Glutamatergic neuron (in vitro differentiated cells): ENCODE data around the gene BIN1. TPM values are rescaled to one million over a fixed set of nuclear protein-coding genes. Genes with fewer than 3 reads are reported as not detected.

Experiments used
- DNase-seq: peaks from one replicate; pipeline ENCODE4 v3.0.0; 2022
- H3K27ac Mint-ChIP-seq: one replicate; pipeline ENCODE4 v1.8.0; 2020; ENCODE audit warnings: mild to moderate bottlenecking, mixed read lengths, inconsistent platforms; ENCODE audit not compliant: unreplicated experiment
- H3K27me3 Mint-ChIP-seq: one replicate; pipeline ENCODE4 v1.8.0; 2020; ENCODE audit warnings: mild to moderate bottlenecking, moderate library complexity, mixed read lengths, inconsistent platforms; ENCODE audit not compliant: unreplicated experiment
- H3K36me3 Mint-ChIP-seq: one replicate; pipeline ENCODE4 v1.8.0; 2020; ENCODE audit warnings: mild to moderate bottlenecking, mixed read lengths, inconsistent platforms; ENCODE audit not compliant: unreplicated experiment
- H3K4me1 Mint-ChIP-seq: one replicate; pipeline ENCODE4 v1.8.0; 2020; ENCODE audit warnings: mild to moderate bottlenecking, low read depth, mixed read lengths, inconsistent platforms; ENCODE audit not compliant: unreplicated experiment
- H3K4me3 Mint-ChIP-seq: one replicate; pipeline ENCODE4 v1.8.0; 2020; ENCODE audit warnings: mild to moderate bottlenecking, mixed read lengths, inconsistent platforms; ENCODE audit not compliant: unreplicated experiment
- H3K9me3 Mint-ChIP-seq: one replicate; pipeline ENCODE4 v1.8.0; 2020; ENCODE audit warnings: mild to moderate bottlenecking, moderate library complexity, mixed read lengths, inconsistent platforms; ENCODE audit not compliant: unreplicated experiment
- CTCF ChIP-seq: fragments of 200-600 bp; sonication (generic); IDR thresholded peaks from one replicate; pipeline ENCODE4 v1.5.0; 2021; ENCODE audit not compliant: partially characterized antibody, unreplicated experiment
- total RNA-seq: library from RNA; stranded (reverse); fragmentation: NEBNext Ultra II Directional; extraction: Animal tissue kit (Norgen Biotek cat#: 25700); gene quantifications from one replicate; pipeline ENCODE4 v1.2.1, GENCODE V29; 2021; ENCODE audit not compliant: unreplicated experiment

BIN1 gene
- total RNA-seq, 1 donor from 2014 or later = 176 TPM

GRCh38 chr2:127080226-127080937 is 26.6 kb downstream of the BIN1 start:
- no peak for TF ChIP-seq CTCF
- no peak for DNase-seq
- H3K36me3 Mint-ChIP-seq = no peaks in the 10 kb centered on the region
- no peak overlapping the region for H3K4me3 Mint-ChIP-seq
- peak overlapping the region; percentile 23 for H3K27ac Mint-ChIP-seq
- peaks cover 13% of the 10 kb centered on the region for H3K9me3 Mint-ChIP-seq
- peaks cover 9% of the 10 kb centered on the region for H3K27me3 Mint-ChIP-seq
- H3K4me1 Mint-ChIP-seq = peaks cover 32% of the 10 kb centered on the region

- H3K4me3 Mint-ChIP-seq = no peak overlapping the region
- no peak for TF ChIP-seq CTCF
- H3K4me1 Mint-ChIP-seq = peaks cover 30% of the 10 kb centered on the region
- no peak for DNase-seq
- no peaks in the 10 kb centered on the region for H3K36me3 Mint-ChIP-seq
- H3K9me3 Mint-ChIP-seq = peaks cover 14% of the 10 kb centered on the region
- H3K27ac Mint-ChIP-seq = peak overlapping the region; percentile 73
- peaks cover 9% of the 10 kb centered on the region for H3K27me3 Mint-ChIP-seq
Measured at GRCh38 chr2:127079358-127079920, 27.5 kb downstream of the BIN1 start.

- Mint-ChIP-seq H3K36me3 (no peaks in the 10 kb centered on the region), H3K9me3 (peaks cover 15% of the 10 kb centered on the region), H3K27me3 (peaks cover 9% of the 10 kb centered on the region), H3K27ac (peak overlapping the region; percentile 73), H3K4me3 (no peak overlapping the region), H3K4me1 (peaks cover 29% of the 10 kb centered on the region)
- DNase-seq = no peak
- no peak for TF ChIP-seq CTCF
Measured at GRCh38 chr2:127078666-127079270, 28.2 kb downstream of the BIN1 start.

- Mint-ChIP-seq H3K27me3 (peaks cover 6% of the 10 kb centered on the region), H3K4me1 (peaks cover 32% of the 10 kb centered on the region), H3K36me3 (no peaks in the 10 kb centered on the region), H3K9me3 (peaks cover 14% of the 10 kb centered on the region), H3K4me3 (no peak overlapping the region), H3K27ac (peak overlapping the region; percentile 46)
- TF ChIP-seq CTCF = no peak
- no peak for DNase-seq
Measured at GRCh38 chr2:127078028-127078427, 28.9 kb downstream of the BIN1 start.

GRCh38 chr2:127076924-127077323 is 30.0 kb downstream of the BIN1 start:
- no peaks in the 10 kb centered on the region for H3K36me3 Mint-ChIP-seq
- H3K27me3 Mint-ChIP-seq = peaks cover 9% of the 10 kb centered on the region
- H3K9me3 Mint-ChIP-seq = peaks cover 11% of the 10 kb centered on the region
- DNase-seq = no peak
- TF ChIP-seq CTCF = no peak
- peaks cover 40% of the 10 kb centered on the region for H3K4me1 Mint-ChIP-seq
- H3K4me3 Mint-ChIP-seq = no peak overlapping the region
- peak overlapping the region; percentile 89 for H3K27ac Mint-ChIP-seq
